Measurements from ENCODE around the gene CEACAM16. TPM values are rescaled to one million over a fixed set of nuclear protein-coding genes. Genes with fewer than 3 reads are reported as not detected.
"Not testable (repeated sequence)": the region's sequence is repeated elsewhere in the genome, so short reads cannot be mapped to it uniquely, and the experiment has no call there.

Gene CEACAM16
- total RNA-seq, 1 donor from 2014 or later: not detected

- DNase-seq (ENCODE audit: low read depth, low spot score): no peak
Measured at GRCh38 chr19:44703336-44704078, 4.6 kb downstream of the CEACAM16 start.

GRCh38 chr19:44704982-44705381, 6.0 kb downstream of the CEACAM16 start:
- no peak for DNase-seq (ENCODE audit: low read depth, low spot score)

GRCh38 chr19:44705502-44706010, 6.6 kb downstream of the CEACAM16 start:
- DNase-seq (ENCODE audit: low read depth, low spot score): no peak

GRCh38 chr19:44706506-44707236, 7.7 kb downstream of the CEACAM16 start:
- DNase-seq (ENCODE audit: low read depth, low spot score): no peak

- no peak for DNase-seq (ENCODE audit: low read depth, low spot score)
Measured at GRCh38 chr19:44707794-44708193, 8.8 kb downstream of the CEACAM16 start.

- no peak for DNase-seq (ENCODE audit: low read depth, low spot score)
Measured at GRCh38 chr19:44708940-44709339, 10.0 kb downstream of the CEACAM16 start.

- DNase-seq (ENCODE audit: low read depth, low spot score): not testable (repeated sequence)
Measured at GRCh38 chr19:44709434-44710266, 10.7 kb downstream of the CEACAM16 start.

- DNase-seq (ENCODE audit: low read depth, low spot score): no peak
Measured at GRCh38 chr19:44710483-44710882, 11.5 kb downstream of the CEACAM16 start.

GRCh38 chr19:44712864-44713515, 14.0 kb downstream of the CEACAM16 start:
- DNase-seq (ENCODE audit: low read depth, low spot score): no peak

GRCh38 chr19:44714597-44715169, 15.7 kb downstream of the CEACAM16 start:
- DNase-seq (ENCODE audit: low read depth, low spot score): no peak

- DNase-seq (ENCODE audit: low read depth, low spot score): no peak
Measured at GRCh38 chr19:44717603-44718002, 18.7 kb downstream of the CEACAM16 start.

- DNase-seq (ENCODE audit: low read depth, low spot score): peak; percentile 94
Measured at GRCh38 chr19:44718441-44719261, 19.7 kb downstream of the CEACAM16 start.

GRCh38 chr19:44719262-44719701, 20.3 kb downstream of the CEACAM16 start:
- DNase-seq (ENCODE audit: low read depth, low spot score): no peak

- not testable (repeated sequence) for DNase-seq (ENCODE audit: low read depth, low spot score)
Measured at GRCh38 chr19:44720396-44720795, 21.4 kb downstream of the CEACAM16 start.

GRCh38 chr19:44720945-44721344, 22.0 kb downstream of the CEACAM16 start:
- DNase-seq (ENCODE audit: low read depth, low spot score): no peak

GRCh38 chr19:44721369-44721768, 22.4 kb downstream of the CEACAM16 start:
- not testable (repeated sequence) for DNase-seq (ENCODE audit: low read depth, low spot score)

GRCh38 chr19:44722131-44723121, 23.5 kb downstream of the CEACAM16 start:
- DNase-seq (ENCODE audit: low read depth, low spot score): no peak

- no peak for DNase-seq (ENCODE audit: low read depth, low spot score)
Measured at GRCh38 chr19:44723299-44723951, 24.5 kb downstream of the CEACAM16 start.
